ENCODE measurements around the gene GRID2.

The GRID2 gene

DNA sequence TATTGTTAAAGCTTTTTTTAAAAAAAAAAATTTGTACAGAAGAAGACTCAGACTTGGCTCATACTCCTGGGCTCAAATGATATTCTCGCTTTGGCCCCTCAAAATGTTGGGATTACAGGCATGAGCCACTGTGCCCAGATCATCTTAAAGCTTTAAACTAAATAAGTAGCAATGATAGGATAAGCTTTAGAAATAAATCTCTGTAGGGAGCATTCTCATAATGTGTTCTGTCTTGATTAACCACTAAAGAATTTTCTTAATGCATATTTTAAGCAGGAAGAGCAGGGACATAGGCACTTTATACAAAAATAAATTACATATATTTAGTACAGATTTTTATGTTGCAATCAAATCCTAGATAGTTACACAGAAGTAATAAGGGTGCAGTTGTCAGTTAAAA is 667.2 kb downstream of the GRID2 start:
- H3K4me3 ChIP-seq (ENCODE audit: low read depth, low read length), result no peak overlapping the region
- DNase-seq (ENCODE audit: low read depth), result no peak
- TF ChIP-seq, protein P1, sequence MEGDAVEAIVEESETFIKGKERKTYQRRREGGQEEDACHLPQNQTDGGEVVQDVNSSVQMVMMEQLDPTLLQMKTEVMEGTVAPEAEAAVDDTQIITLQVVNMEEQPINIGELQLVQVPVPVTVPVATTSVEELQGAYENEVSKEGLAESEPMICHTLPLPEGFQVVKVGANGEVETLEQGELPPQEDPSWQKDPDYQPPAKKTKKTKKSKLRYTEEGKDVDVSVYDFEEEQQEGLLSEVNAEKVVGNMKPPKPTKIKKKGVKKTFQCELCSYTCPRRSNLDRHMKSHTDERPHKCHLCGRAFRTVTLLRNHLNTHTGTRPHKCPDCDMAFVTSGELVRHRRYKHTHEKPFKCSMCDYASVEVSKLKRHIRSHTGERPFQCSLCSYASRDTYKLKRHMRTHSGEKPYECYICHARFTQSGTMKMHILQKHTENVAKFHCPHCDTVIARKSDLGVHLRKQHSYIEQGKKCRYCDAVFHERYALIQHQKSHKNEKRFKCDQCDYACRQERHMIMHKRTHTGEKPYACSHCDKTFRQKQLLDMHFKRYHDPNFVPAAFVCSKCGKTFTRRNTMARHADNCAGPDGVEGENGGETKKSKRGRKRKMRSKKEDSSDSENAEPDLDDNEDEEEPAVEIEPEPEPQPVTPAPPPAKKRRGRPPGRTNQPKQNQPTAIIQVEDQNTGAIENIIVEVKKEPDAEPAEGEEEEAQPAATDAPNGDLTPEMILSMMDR (IDR thresholded peaks at IDR 0.05; ENCODE audit: control insufficient read depth, extremely low read depth, insufficient read depth), result no peak

DNA sequence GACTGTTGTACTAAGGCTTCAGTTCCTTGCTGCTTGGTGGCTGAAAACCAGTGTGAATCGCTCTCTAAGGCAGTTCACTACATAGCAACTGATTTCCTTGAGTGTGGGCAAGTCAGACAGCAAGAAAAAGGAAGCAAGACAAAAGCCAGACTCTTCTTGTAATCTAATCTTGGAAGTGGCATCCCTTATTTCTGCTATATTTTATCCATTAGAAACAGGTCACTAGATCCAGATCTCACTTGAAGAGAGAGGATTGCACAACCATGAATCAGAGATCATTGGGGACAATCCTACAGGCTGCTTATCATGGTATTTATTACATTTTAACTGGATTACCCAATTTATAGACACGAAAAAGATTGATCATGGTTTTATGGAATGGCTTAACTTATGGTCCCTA is 684.5 kb downstream of the GRID2 start:
- TF ChIP-seq, protein P1 (IDR thresholded peaks at IDR 0.05; ENCODE audit: control insufficient read depth, extremely low read depth, insufficient read depth), result no peak
- H3K4me3 ChIP-seq (ENCODE audit: low read depth, low read length), result no peak overlapping the region
- no peak for DNase-seq (ENCODE audit: low read depth)

DNA sequence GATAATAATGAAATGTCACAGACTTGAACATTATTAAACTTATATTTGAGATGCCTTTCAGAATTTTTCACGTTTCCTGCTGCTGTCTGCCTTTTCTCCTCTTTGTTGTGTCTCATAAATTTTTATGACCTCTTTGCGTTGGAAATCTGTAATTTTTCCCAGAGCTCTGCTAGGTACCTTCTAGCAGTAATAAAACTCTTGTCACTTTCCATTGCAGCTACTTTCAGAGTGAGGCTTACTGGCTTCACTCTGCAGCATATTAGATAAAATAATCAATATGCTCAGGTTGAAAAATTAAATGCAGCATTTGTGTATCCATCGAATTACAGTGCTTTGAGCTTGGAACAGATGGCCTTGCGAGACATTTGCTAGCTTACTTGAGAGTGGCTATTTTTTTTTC is 689.0 kb downstream of the GRID2 start:
- TF ChIP-seq, protein P1 (IDR thresholded peaks at IDR 0.05; ENCODE audit: control insufficient read depth, extremely low read depth, insufficient read depth), result no peak
- no peak for DNase-seq (ENCODE audit: low read depth)
- no peak overlapping the region for H3K4me3 ChIP-seq (ENCODE audit: low read depth, low read length)

DNA sequence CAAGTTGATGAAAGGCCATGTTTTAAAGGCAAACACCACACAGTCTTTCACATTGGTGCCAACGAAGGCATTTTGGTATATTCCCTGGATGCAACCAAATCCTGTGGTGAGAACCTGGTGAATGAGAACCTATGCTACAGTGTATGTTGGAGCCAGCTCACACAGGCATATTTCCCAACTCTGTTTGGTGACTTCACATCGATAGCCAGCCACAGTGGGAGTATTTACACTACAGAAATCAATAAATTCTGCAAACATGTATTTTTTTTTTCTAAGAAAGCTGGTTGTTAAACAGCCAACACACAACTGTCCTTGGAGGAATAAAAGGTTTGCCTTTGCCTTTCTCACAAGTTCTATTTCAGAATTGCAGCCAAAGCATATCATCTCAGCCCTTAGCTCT is 691.0 kb downstream of the GRID2 start:
- no peak for DNase-seq (ENCODE audit: low read depth)
- no peak overlapping the region for H3K4me3 ChIP-seq (ENCODE audit: low read depth, low read length)
- TF ChIP-seq, protein P1 (IDR thresholded peaks at IDR 0.05; ENCODE audit: control insufficient read depth, extremely low read depth, insufficient read depth), result no peak

DNA sequence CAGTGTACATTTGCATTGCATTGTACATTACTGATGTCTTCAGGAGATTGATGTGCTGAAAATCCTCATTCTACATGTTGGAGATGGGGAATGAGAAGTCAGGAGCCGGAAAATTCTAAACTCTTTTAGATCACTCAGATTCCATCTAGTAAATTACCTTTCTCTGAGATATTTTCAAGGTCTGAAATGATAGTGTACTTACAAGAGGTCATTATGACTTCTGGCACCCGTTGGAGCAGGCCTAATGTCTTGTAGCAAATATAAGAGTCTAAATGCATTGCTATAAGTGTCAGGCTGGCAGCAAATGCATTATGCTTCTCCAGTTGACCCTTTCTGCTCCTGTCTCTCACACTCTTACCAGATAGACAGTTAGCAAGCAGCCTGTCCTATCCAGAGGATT is 692.8 kb downstream of the GRID2 start:
- TF ChIP-seq, protein P1 (IDR thresholded peaks at IDR 0.05; ENCODE audit: control insufficient read depth, extremely low read depth, insufficient read depth), result no peak
- DNase-seq (ENCODE audit: low read depth), result no peak
- no peak overlapping the region for H3K4me3 ChIP-seq (ENCODE audit: low read depth, low read length)

DNA sequence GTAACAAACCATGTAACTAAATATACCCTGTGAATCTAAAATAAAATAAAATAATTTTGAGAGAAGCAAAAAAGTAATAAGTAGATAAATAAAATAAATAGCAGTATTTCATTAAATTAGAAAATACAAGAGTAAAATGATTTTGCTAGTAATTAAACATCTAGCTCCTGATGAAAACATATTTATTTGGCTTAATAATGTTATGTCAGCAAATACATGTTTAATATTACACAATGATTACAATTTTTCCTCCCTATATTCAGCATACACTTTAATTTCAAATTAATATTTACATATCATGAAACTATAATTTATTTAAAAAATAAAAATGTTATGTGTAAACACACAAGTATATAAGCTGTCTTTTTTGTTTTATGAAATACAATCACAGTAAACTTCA is 697.1 kb downstream of the GRID2 start:
- no peak for DNase-seq (ENCODE audit: low read depth)
- H3K4me3 ChIP-seq (ENCODE audit: low read depth, low read length), result no peak overlapping the region
- TF ChIP-seq, protein P1 (IDR thresholded peaks at IDR 0.05; ENCODE audit: control insufficient read depth, extremely low read depth, insufficient read depth), result no peak

DNA sequence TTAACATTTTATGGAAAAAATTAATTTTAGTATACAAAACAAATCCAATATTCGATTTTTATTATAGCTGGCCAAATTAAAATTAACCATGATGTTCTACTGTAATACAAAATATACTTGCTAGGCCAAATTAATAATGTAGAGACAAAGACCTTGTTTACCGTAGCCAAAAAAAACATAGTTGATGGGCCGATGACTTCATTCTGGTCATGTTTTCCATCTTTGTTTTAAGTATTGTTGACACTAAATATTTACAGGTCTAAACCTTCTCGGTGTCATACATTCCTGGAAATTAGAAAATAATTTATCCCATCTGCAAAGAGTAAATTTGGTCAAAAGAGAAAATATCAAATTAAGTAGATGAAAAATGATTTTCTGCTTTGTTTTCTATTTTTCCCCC is 698.5 kb downstream of the GRID2 start:
- TF ChIP-seq, protein P1 (IDR thresholded peaks at IDR 0.05; ENCODE audit: control insufficient read depth, extremely low read depth, insufficient read depth), result no peak
- H3K4me3 ChIP-seq (ENCODE audit: low read depth, low read length), result no peak overlapping the region
- no peak for DNase-seq (ENCODE audit: low read depth)

Data from LNCaP clone FGC (cell line).